Naive B cell (primary cell): Measurements from ENCODE around the gene MTNR1B. TPM values are rescaled to one million over a fixed set of nuclear protein-coding genes. Genes with fewer than 3 reads are reported as not detected.

Experiments used
- ATAC-seq, 2 donors: fragments of 150-1000 bp; cut with Tn5 transposase; 2 replicates each; pipeline ENCODE4 v1.10.0; 2021; ENCODE audit warnings: low read depth in 2 of 2, mild to moderate bottlenecking in 2 of 2, moderate library complexity in 2 of 2
- DNase-seq: peaks from one replicate; pipeline ENCODE4 v3.0.0; 2022
- H3K27ac Mint-ChIP-seq, 6 donors: one replicate each; pipeline ENCODE4 v1.8.0; 2020 to 2022; ENCODE audit warnings: mild to moderate bottlenecking in 6 of 6, mixed read lengths in 6 of 6, moderate library complexity in 5 of 6, inconsistent platforms in 2 of 6
- H3K27me3 Mint-ChIP-seq, 3 donors: one replicate each; pipeline ENCODE4 v1.8.0; 2021 to 2022; ENCODE audit warnings: mixed read lengths in 3 of 3, mild to moderate bottlenecking in 1 of 3
- H3K36me3 Mint-ChIP-seq, 2 donors: one replicate each; pipeline ENCODE4 v1.8.0; 2020 to 2022; ENCODE audit warnings: mixed read lengths in 2 of 2, inconsistent platforms in 1 of 2, mild to moderate bottlenecking in 1 of 2
- H3K4me1 Mint-ChIP-seq, 3 donors: one replicate each; pipeline ENCODE4 v1.8.0; 2020 to 2022; ENCODE audit warnings: mixed read lengths in 3 of 3, inconsistent platforms in 1 of 3, mild to moderate bottlenecking in 1 of 3, moderate library complexity in 1 of 3
- H3K4me3 Mint-ChIP-seq, 8 donors: one replicate each; pipeline ENCODE4 v1.8.0; 2020 to 2022; ENCODE audit warnings: mild to moderate bottlenecking in 8 of 8, mixed read lengths in 8 of 8, moderate library complexity in 8 of 8, inconsistent platforms in 2 of 8
- H3K9me3 Mint-ChIP-seq, 7 donors: one replicate each; pipeline ENCODE4 v1.8.0; 2020 to 2022; ENCODE audit warnings: mixed read lengths in 7 of 7, mild to moderate bottlenecking in 5 of 7, inconsistent platforms in 2 of 7, moderate library complexity in 1 of 7
- polyA plus RNA-seq, 6 donors: library from polyadenylated mRNA; unstranded; fragments of 300-500 nt; fragmentation: Illumina TruSeq; gene quantifications; one replicate each; pipeline ENCODE4 v1.2.3, GENCODE V29; 2021; ENCODE audit warnings: low read depth in 6 of 6

The MTNR1B gene
- not detected for polyA plus RNA-seq

- Mint-ChIP-seq H3K4me3 (no peak within 1 kb of the TSS), H3K36me3 (no peaks in the 10 kb centered on the region), H3K27me3 (peaks cover 13 to 34% (median 28%) of the 10 kb centered on the region in 3 donors), H3K9me3 (peaks cover 0 to 13% (median 7%) of the 10 kb centered on the region in 7 donors), H3K27ac (no peak within 1 kb of the TSS), H3K4me1 (no peaks in the 10 kb centered on the region)
- DNase-seq, result no peak
- ATAC-seq, result no peak
These were observed at the start of gene MTNR1B for GRCh38 chr11:92969634-92970347. MTNR1B (plus strand) TSS chr11:92969651; CDS start chr11:92969726, 75 bp downstream.

- no peaks in the 10 kb centered on the region for H3K4me1 Mint-ChIP-seq
These were observed 49.1 kb upstream of the MTNR1B start for GRCh38 chr11:92920331-92920730.

GRCh38 chr11:92922731-92923130, 46.7 kb upstream of the MTNR1B start:
- H3K4me1 Mint-ChIP-seq, result no peaks in the 10 kb centered on the region
- no peaks in the 10 kb centered on the region for H3K27me3 Mint-ChIP-seq
- ATAC-seq, result no peak

More at GRCh38 chr11:92920331-92920730, 49.1 kb upstream of the MTNR1B start:
- Mint-ChIP-seq H3K36me3 (peaks cover 0 to 8% of the 10 kb centered on the region in 2 donors), H3K9me3 (peaks cover 7 to 23% (median 16%) of the 10 kb centered on the region in 7 donors), H3K27ac (peak overlapping the region in 1 of 6 donors; percentile 9), H3K4me3 (no peak overlapping the region), H3K27me3 (no peaks in the 10 kb centered on the region)
- DNase-seq, result no peak
- no peak for ATAC-seq

GRCh38 chr11:92929246-92929645, 40.2 kb upstream of the MTNR1B start:
- Mint-ChIP-seq H3K4me3 (no peak overlapping the region), H3K9me3 (peaks cover 8 to 31% (median 18%) of the 10 kb centered on the region in 7 donors), H3K27ac (no peak overlapping the region), H3K36me3 (peaks cover 0 to 6% of the 10 kb centered on the region in 2 donors), H3K4me1 (no peaks in the 10 kb centered on the region), H3K27me3 (peaks cover 0 to 11% (median 4%) of the 10 kb centered on the region in 3 donors)
- no peak for DNase-seq
- no peak for ATAC-seq

More at GRCh38 chr11:92922731-92923130, 46.7 kb upstream of the MTNR1B start:
- no peak for DNase-seq
- no peak overlapping the region for H3K4me3 Mint-ChIP-seq
- H3K9me3 Mint-ChIP-seq, result peaks cover 10 to 44% (median 24%) of the 10 kb centered on the region in 7 donors
- H3K27ac Mint-ChIP-seq, result no peak overlapping the region
- peaks cover 0 to 8% of the 10 kb centered on the region in 2 donors for H3K36me3 Mint-ChIP-seq

- peaks cover 0 to 11% (median 8%) of the 10 kb centered on the region in 3 donors for H3K27me3 Mint-ChIP-seq
- H3K27ac Mint-ChIP-seq, result no peak overlapping the region
- no peak overlapping the region for H3K4me3 Mint-ChIP-seq
- ATAC-seq (no peak), DNase-seq (no peak)
- H3K36me3 Mint-ChIP-seq, result peaks cover 0 to 2% of the 10 kb centered on the region in 2 donors
- H3K9me3 Mint-ChIP-seq, result peaks cover 5 to 27% (median 14%) of the 10 kb centered on the region in 7 donors
- H3K4me1 Mint-ChIP-seq, result no peaks in the 10 kb centered on the region
These were observed 39.8 kb upstream of the MTNR1B start for GRCh38 chr11:92929653-92930052.

GRCh38 chr11:92931746-92932422, 37.6 kb upstream of the MTNR1B start:
- ATAC-seq, result no peak
- no peak overlapping the region for H3K27ac Mint-ChIP-seq
- no peak overlapping the region for H3K4me3 Mint-ChIP-seq
- H3K27me3 Mint-ChIP-seq, result peaks cover 0 to 11% (median 8%) of the 10 kb centered on the region in 3 donors
- H3K4me1 Mint-ChIP-seq, result no peaks in the 10 kb centered on the region
- no peak for DNase-seq
- H3K9me3 Mint-ChIP-seq, result peaks cover 0 to 7% (median 3%) of the 10 kb centered on the region in 7 donors
- no peaks in the 10 kb centered on the region for H3K36me3 Mint-ChIP-seq

- Mint-ChIP-seq H3K27me3 (peaks cover 8 to 11% (median 9%) of the 10 kb centered on the region in 3 donors), H3K27ac (no peak overlapping the region), H3K36me3 (no peaks in the 10 kb centered on the region), H3K4me3 (no peak overlapping the region), H3K9me3 (peaks cover 0 to 14% (median 2%) of the 10 kb centered on the region in 7 donors), H3K4me1 (no peaks in the 10 kb centered on the region)
- DNase-seq (no peak), ATAC-seq (no peak)
These were observed 30.1 kb upstream of the MTNR1B start for GRCh38 chr11:92939305-92939704.

- H3K9me3 Mint-ChIP-seq, result peaks cover 1 to 19% (median 4%) of the 10 kb centered on the region in 7 donors
- DNase-seq (peak; percentile 8), ATAC-seq (no peak)
- peaks cover 6 to 18% (median 11%) of the 10 kb centered on the region in 3 donors for H3K27me3 Mint-ChIP-seq
- H3K36me3 Mint-ChIP-seq, result no peaks in the 10 kb centered on the region
- no peaks in the 10 kb centered on the region for H3K4me1 Mint-ChIP-seq
- H3K4me3 Mint-ChIP-seq, result no peak overlapping the region
- no peak overlapping the region for H3K27ac Mint-ChIP-seq
These were observed 27.5 kb upstream of the MTNR1B start for GRCh38 chr11:92941676-92942571.

GRCh38 chr11:92946707-92947106, 22.7 kb upstream of the MTNR1B start:
- DNase-seq (no peak), ATAC-seq (no peak)
- Mint-ChIP-seq H3K4me1 (no peaks in the 10 kb centered on the region), H3K27me3 (peaks cover 4 to 11% (median 9%) of the 10 kb centered on the region in 3 donors), H3K36me3 (peaks cover 0 to 15% of the 10 kb centered on the region in 2 donors), H3K27ac (no peak overlapping the region), H3K4me3 (no peak overlapping the region), H3K9me3 (peaks cover 6 to 46% (median 23%) of the 10 kb centered on the region in 7 donors)

- Mint-ChIP-seq H3K27me3 (peaks cover 0 to 10% (median 0%) of the 10 kb centered on the region in 3 donors), H3K36me3 (peaks cover 0 to 15% of the 10 kb centered on the region in 2 donors), H3K4me1 (no peaks in the 10 kb centered on the region), H3K4me3 (no peak overlapping the region), H3K9me3 (peaks cover 6 to 44% (median 23%) of the 10 kb centered on the region in 7 donors), H3K27ac (no peak overlapping the region)
- no peak for ATAC-seq
- DNase-seq, result no peak
These were observed 21.3 kb upstream of the MTNR1B start for GRCh38 chr11:92948116-92948515.

GRCh38 chr11:92954003-92954402, 15.4 kb upstream of the MTNR1B start:
- Mint-ChIP-seq H3K27ac (no peak overlapping the region), H3K4me1 (no peaks in the 10 kb centered on the region), H3K36me3 (peaks cover 0 to 2% of the 10 kb centered on the region in 2 donors), H3K9me3 (peaks cover 4 to 17% (median 8%) of the 10 kb centered on the region in 7 donors), H3K4me3 (no peak overlapping the region), H3K27me3 (peaks cover 0 to 5% (median 0%) of the 10 kb centered on the region in 3 donors)
- no peak for ATAC-seq
- DNase-seq, result no peak

- H3K4me3 Mint-ChIP-seq, result no peak overlapping the region
- no peaks in the 10 kb centered on the region for H3K36me3 Mint-ChIP-seq
- ATAC-seq (no peak), DNase-seq (no peak)
- peaks cover 0 to 4% (median 0%) of the 10 kb centered on the region in 7 donors for H3K9me3 Mint-ChIP-seq
- H3K27me3 Mint-ChIP-seq, result peaks cover 0 to 5% (median 0%) of the 10 kb centered on the region in 3 donors
- H3K27ac Mint-ChIP-seq, result peak overlapping the region in 1 of 6 donors; percentile 3
- H3K4me1 Mint-ChIP-seq, result no peaks in the 10 kb centered on the region
These were observed 13.6 kb upstream of the MTNR1B start for GRCh38 chr11:92955860-92956259.

- H3K27me3 Mint-ChIP-seq, result peaks cover 0 to 5% (median 0%) of the 10 kb centered on the region in 3 donors
- no peak overlapping the region for H3K4me3 Mint-ChIP-seq
- ATAC-seq, result no peak
- DNase-seq, result no peak
- H3K36me3 Mint-ChIP-seq, result no peaks in the 10 kb centered on the region
- H3K4me1 Mint-ChIP-seq, result no peaks in the 10 kb centered on the region
- H3K9me3 Mint-ChIP-seq, result peaks cover 0 to 3% (median 0%) of the 10 kb centered on the region in 7 donors
- H3K27ac Mint-ChIP-seq, result no peak overlapping the region
These were observed 8.6 kb upstream of the MTNR1B start for GRCh38 chr11:92960886-92961285.
